Body of pancreas (tissue), 4 donors: ENCODE measurements around the gene METTL8.

Source experiments
- POLR2A ChIP-seq, 3 donors: fragments of 450-650 bp; IDR thresholded peaks; one replicate each; pipeline ENCODE4 v1.6.1; 2016; ENCODE audit warnings: antibody characterized with exemption in 3 of 3, mild to moderate bottlenecking in 2 of 3
- TF ChIP-seq, protein P1 (sequence below), 7 experiments: fragments of 450-650 bp in 4 of 7; fragments of 200-600 bp in 3 of 7; sonication (generic) in 3 of 7; IDR thresholded peaks; one replicate each; pipeline ENCODE4 v1.5.1; 2016 to 2019; ENCODE audit warnings: antibody characterized with exemption in 7 of 7

DNA sequence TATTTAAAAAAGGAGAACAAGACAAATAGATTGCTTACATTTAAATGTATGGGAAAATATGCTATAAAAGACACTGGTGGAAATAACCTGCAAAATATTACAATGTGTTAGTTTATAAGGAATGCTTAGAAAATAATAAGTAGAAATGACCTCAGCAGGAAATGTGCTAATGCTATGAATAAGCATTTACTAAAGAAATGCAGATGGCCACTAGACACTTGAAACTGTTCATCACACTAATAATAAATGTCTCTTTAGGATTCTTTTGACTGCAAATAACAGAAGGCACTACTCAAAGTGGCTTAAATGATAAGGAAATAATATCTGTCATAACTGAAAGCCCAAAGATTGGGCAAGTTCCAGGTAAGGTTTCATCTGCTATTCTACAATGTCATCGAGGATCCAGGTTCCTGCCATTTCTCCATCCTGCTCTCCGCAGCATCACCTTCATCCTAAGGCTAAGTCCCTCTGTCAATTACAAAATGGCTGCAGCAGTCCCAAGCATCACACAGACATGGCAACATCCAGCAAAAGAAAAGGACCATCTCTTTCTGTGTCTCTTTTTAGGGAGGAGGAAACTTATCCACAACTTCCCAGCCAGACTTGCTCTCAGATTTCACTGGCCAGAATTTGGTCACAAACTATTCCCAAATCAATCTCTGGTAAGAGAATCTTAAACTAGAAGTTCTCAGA is 21.9 kb downstream of the METTL8 start:
- TF ChIP-seq, protein P1, sequence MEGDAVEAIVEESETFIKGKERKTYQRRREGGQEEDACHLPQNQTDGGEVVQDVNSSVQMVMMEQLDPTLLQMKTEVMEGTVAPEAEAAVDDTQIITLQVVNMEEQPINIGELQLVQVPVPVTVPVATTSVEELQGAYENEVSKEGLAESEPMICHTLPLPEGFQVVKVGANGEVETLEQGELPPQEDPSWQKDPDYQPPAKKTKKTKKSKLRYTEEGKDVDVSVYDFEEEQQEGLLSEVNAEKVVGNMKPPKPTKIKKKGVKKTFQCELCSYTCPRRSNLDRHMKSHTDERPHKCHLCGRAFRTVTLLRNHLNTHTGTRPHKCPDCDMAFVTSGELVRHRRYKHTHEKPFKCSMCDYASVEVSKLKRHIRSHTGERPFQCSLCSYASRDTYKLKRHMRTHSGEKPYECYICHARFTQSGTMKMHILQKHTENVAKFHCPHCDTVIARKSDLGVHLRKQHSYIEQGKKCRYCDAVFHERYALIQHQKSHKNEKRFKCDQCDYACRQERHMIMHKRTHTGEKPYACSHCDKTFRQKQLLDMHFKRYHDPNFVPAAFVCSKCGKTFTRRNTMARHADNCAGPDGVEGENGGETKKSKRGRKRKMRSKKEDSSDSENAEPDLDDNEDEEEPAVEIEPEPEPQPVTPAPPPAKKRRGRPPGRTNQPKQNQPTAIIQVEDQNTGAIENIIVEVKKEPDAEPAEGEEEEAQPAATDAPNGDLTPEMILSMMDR (IDR thresholded peaks at IDR 0.05), result no peak
- no peak for TF ChIP-seq POLR2A (IDR thresholded peaks at IDR 0.05)
